ENCODE data around the gene DNMBP. TPM values are rescaled to one million over a fixed set of nuclear protein-coding genes. Genes with fewer than 3 reads are reported as not detected.

Gene DNMBP
- total and polyA plus RNA-seq, 2 of the 8 experiments (the other 6 are each of a cell fraction or from before 2014, with no cell fraction given): 19.1 to 26.4 TPM

GRCh38 chr10:99981581-99982199, 28.1 kb downstream of the DNMBP start:
- H2BK12ac ChIP-seq (ENCODE audit: low read depth, low read length): no peak overlapping the region
- WGBS, 2 experiments (ENCODE audit: extremely low coverage in 1 of 2, insufficient coverage in 1 of 2, insufficient read length in 1 of 2, insufficient replicate concordance in 2 of 2, low coverage in 1 of 2, low lambda C conversion rate in 2 of 2, missing lambda C conversion rate in 1 of 2): 83% methylated on average over 6 of the region's 6 CpGs; no CpG with 5 or more reads in 1 of the 2 experiments
- no peaks in the 10 kb centered on the region for H3K9me3 ChIP-seq (ENCODE audit: insufficient read depth in 2 of 2, low read depth in 1 of 2, low read length in 1 of 2)
- H4K20me1 ChIP-seq (replicated peaks in 1 of 2; ENCODE audit: control insufficient read depth in 1 of 2, insufficient read depth in 2 of 2, low read length in 2 of 2): no peaks in the 10 kb centered on the region
- no peak overlapping the region for H3K4me2 ChIP-seq (ENCODE audit: insufficient read depth in 1 of 2, low read depth in 2 of 2, low read length in 2 of 2)
- H3K4me1 ChIP-seq (replicated peaks in 1 of 4; ENCODE audit: control insufficient read depth in 3 of 4, insufficient read depth in 4 of 4, low read length in 3 of 4): peaks cover 0 to 10% (median 1%) of the 10 kb centered on the region in 4 experiments; a peak in 2 of 7 replicates
- ChIA-PET CTCF (ENCODE audit: partially characterized antibody) (interaction anchor here (0.6 to 2.2 kb wide), 5 partner anchors 17 to 122 kb away, joined by 3 to 6 read pairs (median 5); no protein-coding TSS in a partner anchor), POLR2A (ENCODE audit: partially characterized antibody) (no interaction called here)
- DNase-seq (ENCODE audit: low read depth in 1 of 2, low spot score in 2 of 2): no peak
- no peak overlapping the region for H3K23ac ChIP-seq (ENCODE audit: insufficient read length)
- no peak overlapping the region for H3K4ac ChIP-seq (replicated peaks; ENCODE audit: insufficient read length, low read depth, low read length)
- no peak overlapping the region for H2BK5ac ChIP-seq (ENCODE audit: low read depth, low read length)
- H3K79me2 ChIP-seq (ENCODE audit: control insufficient read depth in 1 of 2, insufficient read depth in 2 of 2, low read length in 2 of 2): no peaks in the 10 kb centered on the region
- H3K36me3 ChIP-seq (ENCODE audit: control insufficient read depth in 2 of 4, insufficient read depth in 4 of 4, low read length in 3 of 4): no peaks in the 10 kb centered on the region
- H2AK5ac ChIP-seq (ENCODE audit: low read depth, low read length): no peak overlapping the region
- no peak overlapping the region for H3K4me3 ChIP-seq (ENCODE audit: extremely low read depth in 1 of 4, insufficient read depth in 2 of 4, low read depth in 3 of 4, low read length in 4 of 4)
- H2AFZ ChIP-seq (ENCODE audit: low read length): no peak overlapping the region
- H2BK15ac ChIP-seq (ENCODE audit: low read length): no peak overlapping the region
- no peaks in the 10 kb centered on the region; the same call in 1 of the 2 replicates for H3K79me1 ChIP-seq (ENCODE audit: low read depth, low read length)
- no peak overlapping the region for H3K9ac ChIP-seq (replicated peaks in 1 of 4; ENCODE audit: extremely low read depth in 1 of 4, low read depth in 3 of 4, low read length in 3 of 4)
- H3K18ac ChIP-seq (ENCODE audit: extremely low read depth, low read length): no peak overlapping the region
- no peak overlapping the region for H2BK20ac ChIP-seq (ENCODE audit: low read length)
- H3K27ac ChIP-seq (ENCODE audit: low read depth, low read length): no peak overlapping the region
- H4K5ac ChIP-seq (ENCODE audit: insufficient read length, low read depth, low read length): no peak overlapping the region
- no peaks in the 10 kb centered on the region for H3K27me3 ChIP-seq (replicated peaks in 1 of 4; ENCODE audit: control insufficient read depth in 3 of 4, extremely low read depth in 1 of 4, insufficient read depth in 3 of 4, low read length in 3 of 4)
- H4K8ac ChIP-seq (ENCODE audit: extremely low read depth, insufficient read depth, low read length): peak overlapping the region; percentile 81; the same call in 1 of the 2 replicates
- no peak for FAIRE-seq
- no peak overlapping the region for H4K91ac ChIP-seq (replicated peaks; ENCODE audit: insufficient read length, low read length)
- H3K56ac ChIP-seq (replicated peaks; ENCODE audit: insufficient read length, low read depth, low read length): no peak overlapping the region
- no peak overlapping the region for H2BK120ac ChIP-seq (replicated peaks; ENCODE audit: low read depth, low read length)
- H3K14ac ChIP-seq (ENCODE audit: insufficient read length): no peak overlapping the region
- no peak for TF ChIP-seq EGR1 (IDR thresholded peaks at IDR 0.05; ENCODE audit: borderline replicate concordance, low read depth, low read length)
- TF ChIP-seq BCL11A (IDR thresholded peaks at IDR 0.05; ENCODE audit: low read depth in 2 of 2, low read length in 2 of 2): no peak
- TF ChIP-seq HDAC6 (IDR thresholded peaks at IDR 0.05; ENCODE audit: low read depth, low read length): no peak
- TF ChIP-seq CREB1 (IDR thresholded peaks at IDR 0.05): no peak
- no peak for TF ChIP-seq CHD1 (IDR thresholded peaks at IDR 0.05; ENCODE audit: low read depth, low read length)
- TF ChIP-seq SP1 (IDR thresholded peaks at IDR 0.05; ENCODE audit: low read depth, low read length): no peak
- no peak for TF ChIP-seq RAD21 (IDR thresholded peaks at IDR 0.05 in 1 of 2, conservative IDR thresholded peaks at IDR 0.05 in 1 of 2; ENCODE audit: low read depth in 2 of 2, low read length in 2 of 2)
- TF ChIP-seq CBX8 (IDR thresholded peaks at IDR 0.05; ENCODE audit: borderline replicate concordance, low read depth, low read length): no peak
- no peak for TF ChIP-seq TAF1 (IDR thresholded peaks at IDR 0.05; ENCODE audit: low read depth, low read length)
- TF ChIP-seq RXRA (IDR thresholded peaks at IDR 0.05; ENCODE audit: insufficient read depth, low read depth, low read length): no peak
- no peak for TF ChIP-seq RNF2 (IDR thresholded peaks at IDR 0.05; ENCODE audit: borderline replicate concordance, low read depth, low read length, missing control alignments, poor library complexity, severe bottlenecking)
- TF ChIP-seq RBBP5 (IDR thresholded peaks at IDR 0.05; ENCODE audit: borderline replicate concordance, low read depth, low read length): no peak
- no peak for TF ChIP-seq KDM1A (IDR thresholded peaks at IDR 0.05; ENCODE audit: borderline replicate concordance, low read length)
- no peaks in the 10 kb centered on the region for H3K23me2 ChIP-seq (ENCODE audit: low read depth, low read length)

Data from H1 (cell line).